ENCODE results near the gene NHP2.
"Not testable (repeated sequence)": the region's sequence is repeated elsewhere in the genome, so short reads cannot be mapped to it uniquely, and the experiment has no call there.

NHP2 gene

GRCh38 chr5:178130576-178131445 lies 22.9 kb downstream of the NHP2 start, which contains the start of gene RMND5B:
Gene RMND5B (plus strand): TSS chr5:178131014. CDS start chr5:178138120, 7,106 bp downstream.
- peak; percentile 67 to 75 for DNase-seq (ENCODE audit: low read depth in 2 of 2)

GRCh38 chr5:178130234-178130575 lies 23.5 kb downstream of the NHP2 start:
- not testable (repeated sequence) for DNase-seq (ENCODE audit: low read depth in 2 of 2)

DNA sequence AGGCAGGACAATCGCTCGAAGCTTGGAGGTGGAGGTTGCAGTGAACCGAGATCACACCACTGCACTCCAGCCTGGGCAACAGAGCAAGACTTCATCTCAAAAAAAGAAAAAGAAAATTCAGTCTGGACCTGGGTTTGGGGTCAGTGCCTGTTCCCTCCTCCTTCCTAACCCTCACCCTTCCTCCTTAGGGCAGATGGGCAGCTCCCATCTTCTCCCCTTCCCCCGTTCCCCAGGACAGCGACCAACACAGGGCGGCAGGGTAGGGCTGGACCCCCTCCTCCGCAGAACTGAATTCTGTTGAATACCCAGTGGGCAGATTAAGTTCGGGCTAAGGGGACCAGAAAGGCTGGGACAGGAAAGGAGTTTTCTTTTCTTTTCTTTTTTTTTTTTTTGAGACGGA lies 24.4 kb downstream of the NHP2 start:
- no peak for DNase-seq (ENCODE audit: low read depth in 2 of 2)

- DNase-seq (ENCODE audit: low read depth in 2 of 2): not testable (repeated sequence)
Measured at GRCh38 chr5:178127300-178128009, 26.2 kb downstream of the NHP2 start.

DNA sequence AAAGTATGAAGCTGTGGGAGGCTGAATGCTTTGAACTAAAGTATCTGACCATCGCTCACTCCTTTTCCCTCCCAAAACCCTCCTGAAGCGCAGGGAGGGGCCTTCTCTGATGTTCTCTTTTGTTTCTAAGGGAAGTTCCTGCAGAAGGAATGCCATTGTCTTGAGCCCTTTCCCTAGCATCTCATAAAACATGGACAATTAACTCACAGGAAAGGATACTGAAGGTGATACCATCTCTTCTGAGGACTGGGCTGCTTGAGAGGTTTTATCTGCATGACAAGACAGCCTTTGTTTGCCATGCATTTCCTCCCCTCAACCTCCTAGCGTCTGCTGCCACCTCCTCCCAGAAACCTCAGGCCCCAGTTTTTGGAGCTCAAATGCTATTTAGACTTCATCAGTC lies 27.1 kb downstream of the NHP2 start:
- no peak for DNase-seq (ENCODE audit: low read depth in 2 of 2)

- no peak for DNase-seq (ENCODE audit: low read depth in 2 of 2)
Measured at GRCh38 chr5:178125253-178125906, 28.3 kb downstream of the NHP2 start.

- DNase-seq (ENCODE audit: low read depth in 2 of 2): no peak
Measured at GRCh38 chr5:178123966-178124925, 29.4 kb downstream of the NHP2 start.

DNA sequence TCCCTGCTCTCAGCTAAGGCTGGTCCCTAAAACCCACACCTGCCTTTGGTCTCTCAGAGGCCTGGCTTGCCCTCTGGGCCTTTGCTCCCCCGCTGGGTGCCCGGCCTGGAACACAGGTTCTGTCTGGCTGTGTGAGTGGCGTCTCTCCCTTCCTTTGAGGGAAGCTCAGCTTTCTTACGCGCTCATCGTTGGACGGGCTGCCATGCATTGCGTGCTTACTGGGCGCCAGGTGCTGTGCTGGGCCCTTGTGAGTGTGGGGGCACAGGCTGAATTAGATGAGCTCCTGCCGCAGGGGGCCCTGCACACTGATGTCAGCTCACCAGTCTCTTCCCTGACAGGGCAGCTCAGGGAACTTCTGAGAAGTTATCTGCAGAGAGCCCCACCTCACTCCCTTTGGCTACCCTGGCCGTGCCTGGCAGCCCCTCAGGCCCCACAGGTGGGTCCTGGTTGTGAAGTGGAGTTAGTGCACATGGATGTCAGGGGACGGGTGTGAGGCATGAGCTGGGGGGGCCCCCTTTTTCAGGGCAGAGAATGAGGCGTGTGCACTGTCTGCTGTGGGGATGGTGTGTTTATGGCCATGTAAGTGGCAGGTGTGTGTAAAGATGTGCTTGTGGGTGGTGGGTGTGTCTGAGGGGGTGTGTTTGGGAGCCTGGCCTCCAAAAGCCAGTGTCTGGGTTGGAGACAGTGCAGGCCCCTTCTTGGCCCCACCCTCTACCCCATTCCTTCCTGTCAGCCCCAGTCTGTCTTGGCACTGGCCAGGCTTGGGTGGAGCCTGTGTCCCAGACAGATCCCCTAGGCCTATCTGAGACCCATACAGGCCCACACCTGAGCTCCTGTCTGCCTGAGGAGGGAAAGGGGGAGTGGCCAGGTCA lies 30.4 kb downstream of the NHP2 start:
- DNase-seq (ENCODE audit: low read depth in 2 of 2): no peak

- no peak for DNase-seq (ENCODE audit: low read depth in 2 of 2)
Measured at GRCh38 chr5:178122346-178122745, 31.3 kb downstream of the NHP2 start.

DNA sequence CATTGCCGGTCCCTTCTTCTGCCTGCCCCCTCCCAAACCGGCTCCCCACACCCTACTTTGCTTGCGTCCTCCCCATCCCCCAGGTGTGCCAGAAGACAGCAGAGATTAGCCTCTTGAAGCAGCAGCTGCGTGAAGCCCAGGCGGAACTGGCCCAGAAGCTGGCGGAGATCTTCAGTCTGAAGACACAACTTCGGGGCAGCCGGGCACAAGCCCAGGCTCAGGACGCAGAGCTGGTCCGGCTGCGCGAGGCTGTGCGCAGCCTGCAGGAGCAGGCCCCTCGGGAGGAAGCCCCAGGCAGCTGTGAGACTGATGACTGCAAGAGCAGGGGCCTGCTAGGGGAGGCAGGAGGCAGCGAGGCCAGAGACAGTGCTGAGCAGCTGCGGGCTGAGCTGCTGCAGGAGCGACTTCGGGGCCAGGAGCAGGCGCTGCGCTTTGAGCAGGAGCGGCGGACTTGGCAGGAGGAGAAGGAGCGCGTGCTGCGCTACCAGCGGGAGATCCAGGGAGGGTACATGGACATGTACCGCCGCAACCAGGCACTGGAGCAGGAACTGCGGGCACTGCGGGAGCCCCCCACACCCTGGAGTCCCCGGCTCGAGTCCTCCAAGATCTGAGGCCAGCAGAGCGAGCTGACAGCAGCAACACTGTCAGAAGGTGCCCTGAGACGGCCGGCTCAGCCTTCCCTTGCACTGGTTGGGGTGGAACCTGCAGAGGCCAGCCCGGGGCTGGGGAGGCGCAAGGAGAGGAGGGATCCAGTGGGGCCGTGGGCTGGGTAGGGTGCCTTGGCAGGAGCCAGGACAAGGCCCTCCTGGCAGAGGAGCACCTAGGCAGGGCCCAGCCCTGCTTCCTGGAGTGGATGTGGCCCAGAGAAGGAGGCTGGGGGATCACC lies 32.1 kb downstream of the NHP2 start:
- DNase-seq (ENCODE audit: low read depth in 2 of 2): no peak

DNA sequence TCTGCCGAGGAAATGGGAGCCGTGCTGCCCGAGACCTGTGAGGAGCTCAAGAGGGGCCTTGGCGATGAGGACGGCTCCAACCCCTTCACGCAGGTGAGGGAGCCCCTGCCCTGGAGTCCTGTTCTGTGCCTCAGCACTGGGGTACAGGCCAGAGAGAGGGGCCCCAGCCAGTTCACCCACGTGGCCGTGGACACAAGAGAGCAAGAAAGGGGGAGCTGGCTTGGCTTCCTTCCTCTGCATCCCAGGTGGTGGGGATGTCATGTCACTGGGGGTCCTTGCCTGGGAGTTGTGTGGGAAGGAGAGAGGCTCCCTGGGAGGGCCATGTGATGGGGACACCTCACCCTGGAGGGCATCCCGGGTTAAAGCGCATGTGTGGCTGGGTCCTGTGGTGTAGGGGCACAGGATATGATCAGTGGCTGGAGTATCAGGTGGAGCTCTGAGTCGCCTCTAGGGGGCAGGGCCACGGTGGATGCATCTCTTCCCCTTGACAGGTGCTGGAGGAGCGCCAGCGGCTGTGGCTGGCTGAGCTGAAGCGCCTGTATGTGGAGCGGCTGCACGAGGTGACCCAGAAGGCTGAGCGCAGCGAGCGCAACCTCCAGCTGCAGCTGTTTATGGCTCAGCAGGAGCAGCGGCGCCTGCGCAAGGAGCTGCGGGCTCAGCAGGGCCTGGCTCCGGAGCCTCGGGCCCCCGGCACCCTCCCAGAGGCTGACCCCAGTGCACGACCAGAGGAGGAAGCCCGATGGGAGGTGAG lies 32.9 kb downstream of the NHP2 start:
- DNase-seq (ENCODE audit: low read depth in 2 of 2): peak; percentile 68 to 75

DNA sequence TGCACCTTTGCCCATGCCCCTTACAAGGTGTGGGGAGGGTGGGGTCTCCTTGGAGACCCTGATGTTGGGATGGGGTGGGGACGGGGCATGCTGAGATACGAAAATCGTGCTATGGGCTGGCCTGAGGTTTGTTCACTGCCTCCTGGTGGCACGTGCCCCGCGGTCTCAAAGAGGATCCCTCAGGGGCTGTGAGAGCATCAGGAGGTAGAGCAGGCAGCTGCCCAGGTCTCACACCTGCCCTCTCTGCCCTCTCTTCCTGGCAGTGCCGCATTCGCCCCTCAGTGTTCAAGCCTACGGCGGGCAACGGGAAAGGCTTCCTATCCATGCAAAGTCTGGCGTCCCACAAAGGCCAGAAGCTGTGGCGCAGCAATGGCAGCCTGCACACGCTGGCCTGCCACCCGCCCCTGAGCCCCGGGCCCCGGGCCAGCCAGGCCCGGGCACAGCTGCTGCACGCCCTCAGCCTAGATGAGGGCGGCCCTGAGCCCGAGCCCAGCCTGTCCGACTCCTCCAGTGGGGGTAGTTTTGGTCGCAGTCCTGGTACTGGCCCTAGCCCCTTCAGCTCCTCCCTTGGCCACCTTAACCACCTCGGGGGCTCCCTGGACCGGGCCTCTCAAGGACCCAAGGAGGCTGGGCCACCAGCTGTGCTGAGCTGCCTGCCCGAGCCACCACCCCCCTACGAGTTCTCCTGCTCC lies 33.6 kb downstream of the NHP2 start:
- no peak for DNase-seq (ENCODE audit: low read depth in 2 of 2)

DNA sequence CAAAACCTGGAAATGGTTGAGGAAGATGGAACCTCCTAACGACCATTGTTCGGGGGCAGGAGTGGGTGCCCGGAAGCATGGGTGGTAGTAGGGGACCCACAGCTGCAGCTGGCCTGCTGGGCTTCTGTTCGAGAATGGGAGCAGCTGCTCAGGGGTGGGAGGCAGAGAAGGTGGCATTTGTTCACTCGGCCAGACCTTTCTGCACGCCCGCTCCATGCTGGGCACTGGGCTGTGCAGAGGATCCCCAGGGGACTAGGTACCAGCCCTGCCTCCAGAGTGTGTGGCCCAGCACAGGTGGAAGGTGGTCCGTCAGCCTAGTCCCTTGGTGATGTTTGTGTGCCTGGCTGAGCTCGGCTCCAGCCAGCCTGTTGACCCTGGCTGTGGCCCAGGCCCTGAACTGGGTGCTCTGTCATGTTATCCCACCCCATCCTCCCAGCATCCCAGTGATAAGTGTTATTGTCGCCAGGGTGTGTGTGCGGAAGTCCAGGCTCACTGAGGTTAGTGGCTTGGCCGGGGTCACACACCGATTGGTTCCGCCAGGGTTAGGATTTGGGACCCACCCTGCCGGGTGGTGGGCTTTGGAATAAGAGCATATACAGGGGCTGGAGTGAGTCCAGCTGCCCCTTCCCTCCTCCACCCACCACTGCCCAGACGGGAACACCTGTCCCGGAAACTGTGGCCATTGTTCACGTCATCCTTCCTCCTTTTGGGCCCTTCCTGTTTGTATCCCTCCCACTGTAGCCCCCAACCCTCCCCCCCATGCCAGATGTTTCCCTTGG lies 35.6 kb downstream of the NHP2 start:
- DNase-seq (ENCODE audit: low read depth in 2 of 2): no peak

- peak; percentile 66 to 72 for DNase-seq (ENCODE audit: low read depth in 2 of 2)
Measured at GRCh38 chr5:178116143-178116885, 37.4 kb downstream of the NHP2 start.

DNA sequence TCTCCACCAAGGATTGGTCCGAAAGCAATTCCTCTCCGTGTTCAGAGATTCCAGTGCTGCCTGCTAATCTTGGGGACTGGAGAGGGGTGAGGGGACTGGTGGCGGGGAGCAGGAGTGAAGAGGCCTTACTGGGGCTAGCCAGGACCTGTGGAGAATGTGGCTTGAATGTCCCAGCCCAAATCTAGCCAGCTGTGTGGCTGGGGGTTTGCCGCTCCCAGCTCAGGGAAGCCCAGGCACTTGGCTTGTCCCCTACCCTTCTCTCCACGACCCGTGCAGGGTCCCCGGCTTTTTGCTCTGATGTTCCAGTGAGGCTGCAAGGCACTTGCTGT lies 37.9 kb downstream of the NHP2 start:
- DNase-seq (ENCODE audit: low read depth in 2 of 2): no peak

- no peak for DNase-seq (ENCODE audit: low read depth in 2 of 2)
Measured at GRCh38 chr5:178115136-178115813, 38.4 kb downstream of the NHP2 start.

Data from stimulated activated CD8-positive, alpha-beta memory T cell treated with anti-CD3 and anti-CD28 coated beads, Interleukin-2, amount 100 ng/mL, for 48 hours (primary cell).